ENCODE results near the gene ASTN2. TPM values are rescaled to one million over a fixed set of nuclear protein-coding genes. Genes with fewer than 3 reads are reported as not detected.

Gene ASTN2
- total RNA-seq, 1 donor from 2014 or later, result 5.4 TPM

GRCh38 chr9:117122953-117123352 is 291.9 kb downstream of the ASTN2 start:
- intact Hi-C loops (cut with micrococcal nuclease), result no loop called here

GRCh38 chr9:117122102-117122501 is 292.8 kb downstream of the ASTN2 start:
- intact Hi-C loops (cut with micrococcal nuclease), result no loop called here

GRCh38 chr9:117121316-117121715 is 293.5 kb downstream of the ASTN2 start:
- intact Hi-C loops (cut with micrococcal nuclease), result no loop called here

- intact Hi-C loops (cut with micrococcal nuclease), result no loop called here
These were observed 294.8 kb downstream of the ASTN2 start for GRCh38 chr9:117120061-117120460.

GRCh38 chr9:117116084-117116483 is 298.8 kb downstream of the ASTN2 start:
- intact Hi-C loops (cut with micrococcal nuclease), result no loop called here

- intact Hi-C loops (cut with micrococcal nuclease), result no loop called here
These were observed 300.1 kb downstream of the ASTN2 start for GRCh38 chr9:117114768-117115167.

- intact Hi-C loops (cut with micrococcal nuclease), result no loop called here
These were observed 310.0 kb downstream of the ASTN2 start for GRCh38 chr9:117104716-117105495.

- intact Hi-C loops (cut with micrococcal nuclease), result no loop called here
These were observed 310.7 kb downstream of the ASTN2 start for GRCh38 chr9:117104206-117104605.

GRCh38 chr9:117103438-117104110 is 311.3 kb downstream of the ASTN2 start:
- intact Hi-C loops (cut with micrococcal nuclease), result no loop called here

GRCh38 chr9:117101008-117101407 is 313.8 kb downstream of the ASTN2 start:
- intact Hi-C loops (cut with micrococcal nuclease), result no loop called here

GRCh38 chr9:117098331-117098730 is 316.5 kb downstream of the ASTN2 start:
- intact Hi-C loops (cut with micrococcal nuclease), result no loop called here

- intact Hi-C loops (cut with micrococcal nuclease), result no loop called here
These were observed 317.1 kb downstream of the ASTN2 start for GRCh38 chr9:117097761-117098160.

- intact Hi-C loops (cut with micrococcal nuclease), result no loop called here
These were observed 318.7 kb downstream of the ASTN2 start for GRCh38 chr9:117096138-117096537.

- intact Hi-C loops (cut with micrococcal nuclease), result no loop called here
These were observed 319.8 kb downstream of the ASTN2 start for GRCh38 chr9:117095081-117095480.

GRCh38 chr9:117093891-117094844 is 320.7 kb downstream of the ASTN2 start:
- intact Hi-C loops (cut with micrococcal nuclease), result no loop called here

GRCh38 chr9:117092582-117092981 is 322.3 kb downstream of the ASTN2 start:
- intact Hi-C loops (cut with micrococcal nuclease), result no loop called here

- intact Hi-C loops (cut with micrococcal nuclease), result no loop called here
These were observed 323.3 kb downstream of the ASTN2 start for GRCh38 chr9:117091529-117091928.

GRCh38 chr9:117088786-117089185 is 326.1 kb downstream of the ASTN2 start:
- intact Hi-C loops (cut with micrococcal nuclease), result no loop called here

GRCh38 chr9:117088140-117088539 is 326.7 kb downstream of the ASTN2 start:
- intact Hi-C loops (cut with micrococcal nuclease), result no loop called here

- intact Hi-C loops (cut with micrococcal nuclease), result no loop called here
These were observed 330.6 kb downstream of the ASTN2 start for GRCh38 chr9:117084221-117084620.

- intact Hi-C loops (cut with micrococcal nuclease), result no loop called here
These were observed 331.3 kb downstream of the ASTN2 start for GRCh38 chr9:117083559-117083958.
